OCI-LY3 (cell line): ENCODE data around the gene SP100.

Source experiments
- H2AFZ ChIP-seq: fragments of 200-600, 300-600 bp; shearing (Covaris generic); 2 replicates; pipeline ENCODE4 v1.6.0; 2014; ENCODE audit warnings: antibody characterized with exemption, low read depth, low read length
- H3K27ac ChIP-seq: fragments of 200-600, 300-600 bp; sonication (generic); 2 replicates; pipeline ENCODE4 v1.5.1; 2014; ENCODE audit warnings: mild to moderate bottlenecking, low read length, moderate library complexity, mixed read lengths
- H3K27me3 ChIP-seq: fragments of 200-600, 300-600 bp; sonication (generic); 2 replicates; pipeline ENCODE4 v1.6.1; 2014; ENCODE audit warnings: low read depth, low read length, mixed read lengths
- H3K36me3 ChIP-seq: fragments of 200-600, 300-600 bp; sonication (generic); replicated peaks from 2 replicates; pipeline ENCODE3; 2014; ENCODE audit warnings: low read depth, low read length, mixed read lengths
- H3K4me1 ChIP-seq: fragments of 300-600, 200-600 bp; sonication (generic); 2 replicates; pipeline ENCODE4 v1.6.1; 2014; ENCODE audit warnings: low read length, mixed read lengths
- H3K4me2 ChIP-seq: fragments of 200-600, 300-600 bp; sonication (generic); 2 replicates; pipeline ENCODE4 v1.6.1; 2014; ENCODE audit warnings: low read length, mixed read lengths
- H3K4me3 ChIP-seq: fragments of 300-600, 200-600 bp; sonication (generic); 2 replicates; pipeline ENCODE4 v1.5.1; 2014; ENCODE audit warnings: antibody characterized with exemption, mild to moderate bottlenecking, low read length, moderate library complexity
- H3K79me2 ChIP-seq: fragments of 300-600, 200-600 bp; shearing (Covaris generic); 2 replicates; pipeline ENCODE4 v1.6.1; 2014; ENCODE audit warnings: mild to moderate bottlenecking, low read length, mixed read lengths
- H3K9ac ChIP-seq: fragments of 300-600, 200-600 bp; shearing (Covaris generic); 2 replicates; pipeline ENCODE4 v1.6.0; 2014; ENCODE audit warnings: mild to moderate bottlenecking, low read length, moderate library complexity
- H3K9me3 ChIP-seq: fragments of 200-600, 300-600 bp; shearing (Covaris generic); 2 replicates; pipeline ENCODE4 v1.6.1; 2014; ENCODE audit warnings: low read length, mixed read lengths; ENCODE audit not compliant: insufficient read depth
- H4K20me1 ChIP-seq: fragments of 200-600, 300-600 bp; sonication (generic); 2 replicates; pipeline ENCODE4 v1.6.1; 2016; ENCODE audit warnings: low read length, mixed read lengths; ENCODE audit not compliant: insufficient read depth
- EZH2phosphoT487 ChIP-seq: fragments of 200-600 bp; shearing (Covaris generic); IDR thresholded peaks from 2 replicates; pipeline ENCODE4 v1.6.1; 2018; ENCODE audit warnings: antibody characterized with exemption, mixed run types, low read depth
- TF ChIP-seq, protein P1 (sequence below): fragments of 200-600, 300-600 bp; sonication (generic); IDR thresholded peaks from 2 replicates; pipeline ENCODE4 v1.5.1; 2014; ENCODE audit warnings: antibody characterized with exemption, low read length, low read depth

The SP100 gene

GRCh38 chr2:230578106-230578505, 162.1 kb downstream of the SP100 start:
- peak overlapping the region; percentile 68 for H3K4me2 ChIP-seq
- H3K27me3 ChIP-seq = no peaks in the 10 kb centered on the region
- peak overlapping the region; percentile 91 for H3K27ac ChIP-seq
- no peak overlapping the region for H2AFZ ChIP-seq
- peaks cover 7% of the 10 kb centered on the region; the same call in 1 of the 2 replicates for H3K9me3 ChIP-seq
- peaks cover 55% of the 10 kb centered on the region for H3K4me1 ChIP-seq
- peaks cover 7% of the 10 kb centered on the region; the same call in 1 of the 2 replicates for H3K79me2 ChIP-seq
- H3K4me3 ChIP-seq = peak overlapping the region; percentile 41; the same call in 1 of the 2 replicates
- H3K9ac ChIP-seq = peak overlapping the region; percentile 71
- TF ChIP-seq EZH2phosphoT487 = no peak
- TF ChIP-seq, protein P1, sequence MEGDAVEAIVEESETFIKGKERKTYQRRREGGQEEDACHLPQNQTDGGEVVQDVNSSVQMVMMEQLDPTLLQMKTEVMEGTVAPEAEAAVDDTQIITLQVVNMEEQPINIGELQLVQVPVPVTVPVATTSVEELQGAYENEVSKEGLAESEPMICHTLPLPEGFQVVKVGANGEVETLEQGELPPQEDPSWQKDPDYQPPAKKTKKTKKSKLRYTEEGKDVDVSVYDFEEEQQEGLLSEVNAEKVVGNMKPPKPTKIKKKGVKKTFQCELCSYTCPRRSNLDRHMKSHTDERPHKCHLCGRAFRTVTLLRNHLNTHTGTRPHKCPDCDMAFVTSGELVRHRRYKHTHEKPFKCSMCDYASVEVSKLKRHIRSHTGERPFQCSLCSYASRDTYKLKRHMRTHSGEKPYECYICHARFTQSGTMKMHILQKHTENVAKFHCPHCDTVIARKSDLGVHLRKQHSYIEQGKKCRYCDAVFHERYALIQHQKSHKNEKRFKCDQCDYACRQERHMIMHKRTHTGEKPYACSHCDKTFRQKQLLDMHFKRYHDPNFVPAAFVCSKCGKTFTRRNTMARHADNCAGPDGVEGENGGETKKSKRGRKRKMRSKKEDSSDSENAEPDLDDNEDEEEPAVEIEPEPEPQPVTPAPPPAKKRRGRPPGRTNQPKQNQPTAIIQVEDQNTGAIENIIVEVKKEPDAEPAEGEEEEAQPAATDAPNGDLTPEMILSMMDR = no peak
- peaks cover 21% of the 10 kb centered on the region for H3K36me3 ChIP-seq
- H4K20me1 ChIP-seq = no peaks in the 10 kb centered on the region

DNA sequence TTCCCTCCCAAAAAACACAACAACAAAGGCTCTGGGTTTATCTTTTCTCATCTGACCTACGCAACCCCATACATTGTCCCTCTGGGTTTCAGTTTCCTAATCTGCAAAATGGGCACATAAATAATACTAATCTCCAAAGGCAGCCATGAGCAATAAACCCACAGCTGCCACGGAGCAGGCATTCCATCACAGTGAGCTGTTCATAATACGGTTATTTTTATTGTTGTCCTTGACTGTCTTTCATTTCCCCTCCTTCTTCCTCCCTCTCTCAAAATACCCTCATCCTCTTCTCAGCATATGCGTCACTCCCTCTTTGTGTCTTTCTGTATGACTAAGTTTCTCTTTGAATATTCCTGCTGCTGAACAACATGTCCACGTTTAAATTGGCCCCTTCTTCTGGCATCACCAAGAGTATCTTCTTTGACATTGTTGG, 166.9 kb downstream of the SP100 start:
- TF ChIP-seq, protein P1 = no peak
- no peak for TF ChIP-seq EZH2phosphoT487
- peaks cover 88% of the 10 kb centered on the region for H3K4me1 ChIP-seq
- no peak overlapping the region for H2AFZ ChIP-seq
- H4K20me1 ChIP-seq = no peaks in the 10 kb centered on the region
- peak overlapping the region; percentile 61 for H3K9ac ChIP-seq
- no peaks in the 10 kb centered on the region for H3K27me3 ChIP-seq
- peak overlapping the region; percentile 89 for H3K27ac ChIP-seq
- peaks cover 7% of the 10 kb centered on the region; the same call in 1 of the 2 replicates for H3K9me3 ChIP-seq
- H3K4me2 ChIP-seq = peak overlapping the region; percentile 53
- H3K4me3 ChIP-seq = peak overlapping the region; percentile 30; the same call in 1 of the 2 replicates
- H3K36me3 ChIP-seq = peaks cover 22% of the 10 kb centered on the region
- peaks cover 38% of the 10 kb centered on the region for H3K79me2 ChIP-seq

DNA sequence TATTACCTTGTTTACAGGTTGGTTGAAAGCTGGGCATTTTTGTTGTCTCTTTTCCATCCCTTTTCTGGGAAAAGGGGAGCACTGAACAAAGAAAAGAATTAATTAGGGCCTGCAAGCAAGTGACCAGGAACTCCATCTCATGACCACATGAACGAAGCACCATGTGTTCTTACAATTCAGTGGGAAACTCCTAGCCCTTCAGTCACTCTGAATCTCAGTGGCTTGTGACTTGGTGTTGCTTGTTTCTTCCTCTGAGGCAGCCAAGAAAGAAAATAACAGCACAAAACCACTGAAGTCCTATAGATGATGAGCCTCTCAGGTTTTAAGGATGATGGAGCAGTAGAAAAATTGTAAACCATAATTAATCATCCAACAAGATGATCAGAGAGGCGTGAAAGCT, 167.6 kb downstream of the SP100 start:
- Histone ChIP-seq H3K9ac (peak overlapping the region; percentile 61), H3K4me2 (peak overlapping the region; percentile 53), H3K36me3 (peaks cover 22% of the 10 kb centered on the region), H3K9me3 (peaks cover 7% of the 10 kb centered on the region; the same call in 1 of the 2 replicates), H3K4me3 (peak overlapping the region; percentile 13; the same call in 1 of the 2 replicates), H4K20me1 (no peaks in the 10 kb centered on the region), H3K79me2 (peaks cover 38% of the 10 kb centered on the region), H2AFZ (no peak overlapping the region), H3K27ac (peak overlapping the region; percentile 89), H3K4me1 (peaks cover 88% of the 10 kb centered on the region), H3K27me3 (no peaks in the 10 kb centered on the region)
- no peak for TF ChIP-seq EZH2phosphoT487
- TF ChIP-seq, protein P1 = no peak

DNA sequence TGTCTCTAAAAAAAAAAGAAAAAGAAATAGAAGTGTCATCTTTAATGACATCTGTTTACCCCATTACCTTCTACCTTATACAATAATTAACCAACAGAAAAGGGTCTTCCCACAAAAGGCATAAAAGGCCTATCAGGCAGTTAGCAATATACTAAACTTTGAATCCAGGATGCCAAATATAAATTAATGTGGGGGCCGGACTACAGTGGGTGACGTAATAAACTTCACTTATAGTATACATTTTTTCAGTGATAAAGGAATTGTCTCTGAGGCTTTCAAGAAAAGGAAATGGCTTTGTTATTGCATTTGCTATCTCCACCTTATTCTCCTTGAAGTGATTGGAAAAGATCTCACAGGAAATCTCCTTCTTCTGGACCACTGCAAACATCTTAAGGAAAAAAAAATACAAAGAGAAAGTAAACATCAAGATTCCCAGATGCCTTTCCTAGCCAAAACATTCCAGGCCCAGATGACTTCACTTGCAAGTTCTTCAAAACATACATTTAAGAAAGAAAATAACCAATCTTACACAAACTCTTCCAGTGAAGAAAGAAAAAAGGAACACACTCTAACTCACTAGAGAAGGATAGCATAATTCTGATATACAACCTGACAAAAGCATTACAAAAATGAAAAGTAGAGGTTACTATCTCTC, 170.5 kb downstream of the SP100 start:
- H3K9ac ChIP-seq = no peak overlapping the region
- peaks cover 22% of the 10 kb centered on the region for H3K36me3 ChIP-seq
- TF ChIP-seq EZH2phosphoT487 = no peak
- H3K4me2 ChIP-seq = peak overlapping the region; percentile 32; the same call in 1 of the 2 replicates
- H2AFZ ChIP-seq = no peak overlapping the region
- no peak overlapping the region for H3K4me3 ChIP-seq
- peak overlapping the region; percentile 99 for H3K27ac ChIP-seq
- H3K4me1 ChIP-seq = peaks cover 88% of the 10 kb centered on the region
- peaks cover 38% of the 10 kb centered on the region for H3K79me2 ChIP-seq
- no peaks in the 10 kb centered on the region for H4K20me1 ChIP-seq
- peaks cover 7% of the 10 kb centered on the region; the same call in 1 of the 2 replicates for H3K9me3 ChIP-seq
- no peaks in the 10 kb centered on the region for H3K27me3 ChIP-seq
